BE2C (cell line): ENCODE measurements around the gene VWF.

Source experiments
- DNase-seq: peaks from one replicate; pipeline ENCODE4 v3.0.0-alpha.2; 2020
- H3K27me3 ChIP-seq: fragments of 250-450 bp; sonication (Bioruptor Pico); 2 replicates; pipeline ENCODE4 v1.5.1; 2020; ENCODE audit warnings: mild to moderate bottlenecking
- H3K36me3 ChIP-seq: fragments of 250-450 bp; sonication (Bioruptor Pico); 2 replicates; pipeline ENCODE4 v1.5.1; 2020; ENCODE audit warnings: mild to moderate bottlenecking
- H3K4me1 ChIP-seq: fragments of 250-450 bp; sonication (Bioruptor Pico); 2 replicates; pipeline ENCODE4 v1.5.1; 2020
- H3K4me3 ChIP-seq: 2 replicates; pipeline ENCODE4 v1.5.1; 2011; ENCODE audit warnings: low read depth, low read length
- H3K9me3 ChIP-seq: fragments of 250-450 bp; sonication (Bioruptor Pico); 2 replicates; pipeline ENCODE4 v1.5.1; 2020
- CTCF ChIP-seq: IDR thresholded peaks from 2 replicates; pipeline ENCODE4 v1.5.1; 2012; ENCODE audit warnings: mild to moderate bottlenecking, low read depth, low read length

Gene VWF

GRCh38 chr12:6122201-6122600, 2.3 kb downstream of the VWF start:
- no peak for TF ChIP-seq CTCF
- H3K4me1 ChIP-seq: no peaks in the 10 kb centered on the region
- DNase-seq: no peak
- no peaks in the 10 kb centered on the region for H3K36me3 ChIP-seq
- no peaks in the 10 kb centered on the region for H3K27me3 ChIP-seq
- no peaks in the 10 kb centered on the region for H3K9me3 ChIP-seq
- no peak overlapping the region for H3K4me3 ChIP-seq

- Histone ChIP-seq H3K9me3 (no peaks in the 10 kb centered on the region), H3K36me3 (no peaks in the 10 kb centered on the region), H3K4me1 (no peaks in the 10 kb centered on the region; the same call in 1 of the 2 replicates), H3K4me3 (no peak overlapping the region), H3K27me3 (no peaks in the 10 kb centered on the region)
- no peak for DNase-seq
- no peak for TF ChIP-seq CTCF
Observed at GRCh38 chr12:6120796-6121473, 3.5 kb downstream of the VWF start.

- no peak overlapping the region for H3K4me3 ChIP-seq
- no peak for DNase-seq
- no peak for TF ChIP-seq CTCF
- H3K4me1 ChIP-seq: no peaks in the 10 kb centered on the region; the same call in 1 of the 2 replicates
- H3K9me3 ChIP-seq: no peaks in the 10 kb centered on the region
- no peaks in the 10 kb centered on the region for H3K27me3 ChIP-seq
- H3K36me3 ChIP-seq: no peaks in the 10 kb centered on the region
Observed at GRCh38 chr12:6118891-6119568, 5.4 kb downstream of the VWF start.

GRCh38 chr12:6116471-6117021, 7.9 kb downstream of the VWF start:
- no peak for TF ChIP-seq CTCF
- Histone ChIP-seq H3K36me3 (no peaks in the 10 kb centered on the region), H3K4me1 (peaks cover 4% of the 10 kb centered on the region; the same call in 1 of the 2 replicates), H3K9me3 (no peaks in the 10 kb centered on the region), H3K4me3 (no peak overlapping the region), H3K27me3 (no peaks in the 10 kb centered on the region)
- DNase-seq: no peak

- Histone ChIP-seq H3K36me3 (no peaks in the 10 kb centered on the region), H3K4me3 (no peak overlapping the region), H3K4me1 (peaks cover 4% of the 10 kb centered on the region; the same call in 1 of the 2 replicates), H3K9me3 (no peaks in the 10 kb centered on the region), H3K27me3 (no peaks in the 10 kb centered on the region)
- TF ChIP-seq CTCF: no peak
- DNase-seq: no peak
Observed at GRCh38 chr12:6115389-6115788, 9.1 kb downstream of the VWF start.

GRCh38 chr12:6114476-6114870, 10.0 kb downstream of the VWF start:
- peaks cover 4% of the 10 kb centered on the region; the same call in 1 of the 2 replicates for H3K4me1 ChIP-seq
- H3K4me3 ChIP-seq: no peak overlapping the region
- no peaks in the 10 kb centered on the region for H3K9me3 ChIP-seq
- H3K36me3 ChIP-seq: no peaks in the 10 kb centered on the region
- no peak for TF ChIP-seq CTCF
- no peak for DNase-seq
- H3K27me3 ChIP-seq: no peaks in the 10 kb centered on the region
